ENCODE measurements around the gene PGP.

DNA sequence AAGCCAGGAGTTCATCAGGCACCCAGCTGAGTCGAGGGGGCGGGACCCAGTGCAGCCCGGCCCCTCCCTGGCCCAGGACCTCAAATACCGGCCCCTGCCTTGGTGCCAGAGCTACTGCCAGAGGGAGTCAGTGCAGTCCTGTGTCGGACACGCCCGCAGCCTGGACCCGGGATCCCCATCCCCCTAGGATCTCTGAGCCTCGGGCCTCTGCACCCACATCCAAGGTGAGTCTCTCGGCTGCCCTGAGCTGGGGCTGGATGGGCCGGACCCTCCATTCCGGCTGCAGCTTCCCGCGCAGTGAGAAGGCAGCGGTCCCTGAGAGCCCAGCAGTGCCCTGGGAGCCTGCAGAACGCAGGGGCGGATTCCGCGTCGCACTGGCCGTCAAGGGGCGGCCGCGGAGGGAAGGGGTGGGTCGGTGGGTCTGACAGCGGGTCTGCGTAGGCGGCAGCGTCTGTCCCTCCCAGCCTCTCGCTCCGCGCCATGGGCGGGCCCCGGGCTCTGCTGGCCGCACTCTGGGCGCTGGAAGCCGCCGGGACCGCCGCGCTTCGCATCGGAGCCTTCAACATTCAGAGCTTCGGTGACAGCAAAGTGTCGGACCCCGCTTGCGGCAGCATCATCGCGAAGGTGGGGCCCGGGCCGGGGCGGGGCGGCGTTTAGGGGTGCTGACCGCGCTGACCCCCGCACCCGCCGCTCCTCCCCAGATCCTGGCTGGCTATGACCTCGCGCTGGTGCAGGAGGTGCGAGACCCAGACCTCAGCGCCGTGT is 21.9 kb upstream of the PGP start, which contains the start of gene DNASE1L2:
- TF ChIP-seq, protein P1, sequence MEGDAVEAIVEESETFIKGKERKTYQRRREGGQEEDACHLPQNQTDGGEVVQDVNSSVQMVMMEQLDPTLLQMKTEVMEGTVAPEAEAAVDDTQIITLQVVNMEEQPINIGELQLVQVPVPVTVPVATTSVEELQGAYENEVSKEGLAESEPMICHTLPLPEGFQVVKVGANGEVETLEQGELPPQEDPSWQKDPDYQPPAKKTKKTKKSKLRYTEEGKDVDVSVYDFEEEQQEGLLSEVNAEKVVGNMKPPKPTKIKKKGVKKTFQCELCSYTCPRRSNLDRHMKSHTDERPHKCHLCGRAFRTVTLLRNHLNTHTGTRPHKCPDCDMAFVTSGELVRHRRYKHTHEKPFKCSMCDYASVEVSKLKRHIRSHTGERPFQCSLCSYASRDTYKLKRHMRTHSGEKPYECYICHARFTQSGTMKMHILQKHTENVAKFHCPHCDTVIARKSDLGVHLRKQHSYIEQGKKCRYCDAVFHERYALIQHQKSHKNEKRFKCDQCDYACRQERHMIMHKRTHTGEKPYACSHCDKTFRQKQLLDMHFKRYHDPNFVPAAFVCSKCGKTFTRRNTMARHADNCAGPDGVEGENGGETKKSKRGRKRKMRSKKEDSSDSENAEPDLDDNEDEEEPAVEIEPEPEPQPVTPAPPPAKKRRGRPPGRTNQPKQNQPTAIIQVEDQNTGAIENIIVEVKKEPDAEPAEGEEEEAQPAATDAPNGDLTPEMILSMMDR (IDR thresholded peaks at IDR 0.05), result no peak
- no peak for TF ChIP-seq POLR2A (IDR thresholded peaks at IDR 0.05)

Data from Peyer's patch (tissue), 4 donors.